Muscle layer of colon (tissue), 2 donors: Measurements from ENCODE around the gene ARRDC3.

Source experiments
- H3K27ac ChIP-seq: one replicate; pipeline ENCODE4 v1.7.0; 2013; ENCODE audit warnings: low read depth, mild to moderate bottlenecking, low read length, moderate library complexity
- H3K27me3 ChIP-seq, 2 donors: one replicate each; pipeline ENCODE4 v1.7.0; 2013; ENCODE audit warnings: low read length in 2 of 2, mild to moderate bottlenecking in 2 of 2; ENCODE audit not compliant: insufficient read depth in 2 of 2, control insufficient read depth in 1 of 2
- H3K36me3 ChIP-seq: one replicate; pipeline ENCODE4 v1.7.0; 2013; ENCODE audit warnings: mild to moderate bottlenecking, low read length; ENCODE audit not compliant: insufficient read depth
- H3K4me1 ChIP-seq: one replicate; pipeline ENCODE4 v1.7.0; 2013; ENCODE audit warnings: mild to moderate bottlenecking, low read length; ENCODE audit not compliant: insufficient read depth
- H3K4me3 ChIP-seq, 2 donors: one replicate each; pipeline ENCODE4 v1.7.0; 2013; ENCODE audit warnings: low read length in 2 of 2, low read depth in 1 of 2, mild to moderate bottlenecking in 1 of 2, moderate library complexity in 1 of 2
- H3K9ac ChIP-seq: one replicate; pipeline ENCODE4 v1.7.0; 2013; ENCODE audit warnings: low read length
- H3K9me3 ChIP-seq: one replicate; pipeline ENCODE4 v1.7.0; 2013; ENCODE audit warnings: mild to moderate bottlenecking, low read length
- donor health status: abdominal sarcoma.
- donor health status: Adenocarcinoma of cecum.

ARRDC3 gene, protein sequence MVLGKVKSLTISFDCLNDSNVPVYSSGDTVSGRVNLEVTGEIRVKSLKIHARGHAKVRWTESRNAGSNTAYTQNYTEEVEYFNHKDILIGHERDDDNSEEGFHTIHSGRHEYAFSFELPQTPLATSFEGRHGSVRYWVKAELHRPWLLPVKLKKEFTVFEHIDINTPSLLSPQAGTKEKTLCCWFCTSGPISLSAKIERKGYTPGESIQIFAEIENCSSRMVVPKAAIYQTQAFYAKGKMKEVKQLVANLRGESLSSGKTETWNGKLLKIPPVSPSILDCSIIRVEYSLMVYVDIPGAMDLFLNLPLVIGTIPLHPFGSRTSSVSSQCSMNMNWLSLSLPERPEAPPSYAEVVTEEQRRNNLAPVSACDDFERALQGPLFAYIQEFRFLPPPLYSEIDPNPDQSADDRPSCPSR

GRCh38 chr5:91383027-91383955 lies at the start of gene ARRDC3:
Gene ARRDC3 (minus strand): TSS chr5:91383317. CDS start chr5:91383092, 225 bp downstream.
- Histone ChIP-seq H3K4me1 (peaks cover 17% of the 10 kb centered on the region), H3K27ac (peak within 1 kb of the TSS; percentile 100), H3K9ac (peak within 1 kb of the TSS; percentile 98), H3K27me3 (no peaks in the 10 kb centered on the region), H3K36me3 (no peaks in the 10 kb centered on the region), H3K9me3 (no peaks in the 10 kb centered on the region), H3K4me3 (peak within 1 kb of the TSS; percentile 95 to 98)

DNA sequence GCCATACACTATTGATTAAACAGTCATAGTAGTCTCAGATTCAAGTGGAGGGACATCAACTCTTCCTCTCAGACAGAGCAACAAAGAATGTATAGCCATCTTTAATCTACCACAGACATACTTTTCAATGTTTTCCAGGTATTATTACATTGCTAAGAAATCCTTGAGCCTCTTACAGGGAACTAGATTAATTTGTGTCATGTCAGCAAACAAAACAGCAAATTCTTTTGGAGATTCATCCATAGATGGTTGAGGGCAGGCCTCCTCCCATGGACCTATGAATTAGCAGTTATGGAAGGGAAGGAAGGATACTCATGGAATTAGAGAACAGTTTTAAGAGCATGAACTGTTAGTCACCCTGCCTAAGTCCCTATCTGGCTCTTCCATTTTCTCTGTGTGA lies 47.8 kb upstream of the ARRDC3 start:
- Histone ChIP-seq H3K9me3 (no peaks in the 10 kb centered on the region), H3K4me3 (no peak overlapping the region), H3K27ac (no peak overlapping the region), H3K27me3 (no peaks in the 10 kb centered on the region), H3K4me1 (no peaks in the 10 kb centered on the region), H3K9ac (no peak overlapping the region), H3K36me3 (no peaks in the 10 kb centered on the region)

DNA sequence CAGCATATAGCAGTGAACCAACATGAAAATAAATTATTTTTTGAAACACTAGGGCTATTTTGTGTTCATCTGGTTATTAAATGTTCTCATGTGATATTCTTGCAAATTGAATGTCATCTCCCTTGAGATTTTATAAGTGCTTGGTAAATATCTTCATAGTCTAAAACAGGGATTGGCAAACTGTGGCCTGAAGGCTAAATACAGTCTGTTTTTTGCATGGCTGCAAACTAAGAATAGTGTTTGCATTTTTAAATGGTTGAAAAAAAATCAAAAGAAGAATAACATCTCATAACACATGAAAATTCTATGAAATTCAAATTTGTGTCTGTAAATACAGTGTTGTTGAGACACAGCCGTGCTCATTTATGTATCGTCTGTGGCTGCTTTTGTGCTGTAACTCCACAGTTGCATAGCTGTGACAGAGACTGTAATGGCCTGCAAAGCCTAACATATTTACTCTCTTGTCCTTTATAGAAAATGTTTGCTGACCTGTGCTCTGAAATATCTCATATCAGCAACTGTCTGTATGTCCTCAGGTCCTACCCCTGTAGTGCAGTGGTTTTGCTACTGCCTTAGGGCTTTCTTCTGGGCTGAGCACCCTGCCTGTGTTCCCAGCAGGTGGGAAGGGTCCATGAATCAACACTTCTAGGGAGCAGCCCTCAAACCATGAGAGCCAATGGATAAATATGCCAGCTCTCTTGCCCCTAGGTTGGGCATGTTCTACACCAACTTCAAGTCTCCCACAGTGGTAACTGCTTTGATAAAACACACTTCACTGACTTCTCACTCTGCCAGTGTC lies 41.7 kb upstream of the ARRDC3 start:
- Histone ChIP-seq H3K27ac (no peak overlapping the region), H3K27me3 (no peaks in the 10 kb centered on the region), H3K36me3 (no peaks in the 10 kb centered on the region), H3K4me3 (no peak overlapping the region), H3K9me3 (no peaks in the 10 kb centered on the region), H3K9ac (no peak overlapping the region), H3K4me1 (no peaks in the 10 kb centered on the region)

DNA sequence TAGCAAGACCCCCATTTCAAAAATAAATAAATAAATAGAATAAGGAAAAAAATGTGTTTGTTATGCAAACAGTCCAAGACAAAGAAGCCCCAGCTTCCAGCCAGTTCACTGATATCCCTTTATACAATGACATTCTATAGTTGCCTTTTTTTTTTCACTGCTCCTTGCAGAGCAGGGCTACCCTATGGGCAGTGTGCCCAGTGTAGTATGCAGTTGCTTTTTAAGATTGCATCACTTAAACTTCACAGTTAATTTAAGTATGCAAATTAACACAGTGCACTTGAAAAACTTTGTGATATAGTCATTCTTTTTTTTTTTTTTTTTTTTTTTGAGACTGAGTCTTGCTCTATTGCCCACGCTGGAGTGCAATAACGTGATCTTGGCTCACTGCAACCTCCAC lies 40.8 kb upstream of the ARRDC3 start:
- Histone ChIP-seq H3K27me3 (no peaks in the 10 kb centered on the region), H3K4me3 (no peak overlapping the region), H3K36me3 (no peaks in the 10 kb centered on the region), H3K27ac (no peak overlapping the region), H3K4me1 (peaks cover 3% of the 10 kb centered on the region), H3K9me3 (no peaks in the 10 kb centered on the region), H3K9ac (no peak overlapping the region)

- Histone ChIP-seq H3K27ac (no peak overlapping the region), H3K36me3 (no peaks in the 10 kb centered on the region), H3K9me3 (no peaks in the 10 kb centered on the region), H3K4me1 (peaks cover 10% of the 10 kb centered on the region), H3K27me3 (no peaks in the 10 kb centered on the region), H3K4me3 (no peak overlapping the region), H3K9ac (no peak overlapping the region)
Observed at GRCh38 chr5:91420879-91421278, 37.8 kb upstream of the ARRDC3 start.

GRCh38 chr5:91419571-91420537 lies 36.7 kb upstream of the ARRDC3 start:
- Histone ChIP-seq H3K27me3 (no peaks in the 10 kb centered on the region), H3K27ac (no peak overlapping the region), H3K9me3 (no peaks in the 10 kb centered on the region), H3K4me1 (peaks cover 10% of the 10 kb centered on the region), H3K4me3 (no peak overlapping the region), H3K36me3 (no peaks in the 10 kb centered on the region), H3K9ac (no peak overlapping the region)

DNA sequence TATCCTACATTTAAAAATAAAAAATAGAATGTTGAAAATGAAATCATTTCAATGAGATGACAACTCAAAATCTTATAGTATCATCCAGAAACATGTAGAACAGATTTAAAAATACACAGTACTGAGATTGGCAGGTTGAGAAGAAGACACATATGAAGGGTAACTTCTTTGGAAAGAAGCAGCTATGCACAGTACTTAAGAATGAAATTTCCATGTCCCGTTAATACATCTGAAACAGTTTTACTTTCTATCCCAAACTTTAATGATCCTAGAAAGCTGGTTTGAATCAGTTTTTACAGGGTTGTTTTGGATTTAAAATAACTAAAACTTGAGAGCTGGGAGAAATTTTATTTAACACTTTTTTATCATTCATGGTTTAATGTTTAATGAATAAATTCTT lies 36.0 kb upstream of the ARRDC3 start:
- no peak overlapping the region for H3K27ac ChIP-seq
- no peaks in the 10 kb centered on the region for H3K36me3 ChIP-seq
- no peak overlapping the region for H3K9ac ChIP-seq
- no peaks in the 10 kb centered on the region for H3K27me3 ChIP-seq
- H3K4me3 ChIP-seq: no peak overlapping the region
- H3K9me3 ChIP-seq: no peaks in the 10 kb centered on the region
- peaks cover 10% of the 10 kb centered on the region for H3K4me1 ChIP-seq

DNA sequence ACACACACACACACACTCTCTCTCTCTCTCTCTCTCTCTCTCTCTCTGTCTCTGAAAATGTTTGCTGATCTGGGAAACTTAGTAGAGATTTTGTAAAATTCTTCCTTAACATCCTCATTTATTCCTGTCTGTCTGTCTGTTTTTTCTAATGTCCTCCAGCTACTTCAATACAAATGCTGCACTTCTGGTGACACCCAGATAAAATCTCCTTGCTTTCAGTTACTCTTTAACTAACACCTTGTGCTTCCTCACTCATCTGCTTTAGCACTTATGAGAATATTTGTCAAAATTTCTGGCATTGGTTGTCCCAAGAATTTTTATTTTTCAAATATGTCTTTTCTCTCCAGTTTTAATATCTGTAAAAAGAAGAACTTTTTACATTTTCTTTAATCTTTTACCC lies 35.0 kb upstream of the ARRDC3 start:
- Histone ChIP-seq H3K9me3 (no peaks in the 10 kb centered on the region), H3K27me3 (no peaks in the 10 kb centered on the region), H3K4me1 (peaks cover 10% of the 10 kb centered on the region)

DNA sequence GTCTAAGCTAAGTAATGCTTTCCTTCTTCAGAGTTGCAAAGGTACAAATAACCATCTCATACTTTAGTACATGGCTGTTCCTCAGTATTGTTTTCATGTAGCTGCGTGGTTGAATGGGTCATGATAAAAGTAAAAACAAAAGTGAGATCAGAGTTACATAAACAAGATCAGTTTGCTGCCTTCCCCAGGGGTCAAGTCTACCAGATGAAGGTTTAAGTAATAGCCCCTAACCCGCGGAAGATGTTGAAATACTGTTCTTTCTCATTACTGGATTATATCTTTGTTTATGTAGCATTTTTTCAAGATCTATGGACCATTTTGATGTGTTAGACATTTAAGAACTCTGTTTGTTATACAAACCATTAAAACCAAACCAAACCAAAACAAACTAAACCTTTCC lies 34.1 kb upstream of the ARRDC3 start:
- H3K36me3 ChIP-seq: no peaks in the 10 kb centered on the region
- H3K4me1 ChIP-seq: peaks cover 10% of the 10 kb centered on the region
- H3K4me3 ChIP-seq: no peak overlapping the region
- no peak overlapping the region for H3K27ac ChIP-seq
- H3K9me3 ChIP-seq: no peaks in the 10 kb centered on the region
- no peak overlapping the region for H3K9ac ChIP-seq
- H3K27me3 ChIP-seq: no peaks in the 10 kb centered on the region

More for the DNA sequence above, 35.0 kb upstream of the ARRDC3 start:
- Histone ChIP-seq H3K9ac (no peak overlapping the region), H3K4me3 (no peak overlapping the region), H3K36me3 (no peaks in the 10 kb centered on the region), H3K27ac (no peak overlapping the region)

- Histone ChIP-seq H3K9ac (no peak overlapping the region), H3K36me3 (no peaks in the 10 kb centered on the region), H3K27me3 (no peaks in the 10 kb centered on the region), H3K27ac (no peak overlapping the region), H3K4me1 (peaks cover 10% of the 10 kb centered on the region), H3K4me3 (no peak overlapping the region), H3K9me3 (no peaks in the 10 kb centered on the region)
Observed at GRCh38 chr5:91416491-91416890, 33.4 kb upstream of the ARRDC3 start.
